ENCODE data around the gene OR10P1.
A peak's percentile ranks its signal among the peaks of the same experiment; 100 is the strongest.
"Not testable (repeated sequence)": the region's sequence is repeated elsewhere in the genome, so short reads cannot be mapped to it uniquely, and the experiment has no call there.

Gene OR10P1, protein sequence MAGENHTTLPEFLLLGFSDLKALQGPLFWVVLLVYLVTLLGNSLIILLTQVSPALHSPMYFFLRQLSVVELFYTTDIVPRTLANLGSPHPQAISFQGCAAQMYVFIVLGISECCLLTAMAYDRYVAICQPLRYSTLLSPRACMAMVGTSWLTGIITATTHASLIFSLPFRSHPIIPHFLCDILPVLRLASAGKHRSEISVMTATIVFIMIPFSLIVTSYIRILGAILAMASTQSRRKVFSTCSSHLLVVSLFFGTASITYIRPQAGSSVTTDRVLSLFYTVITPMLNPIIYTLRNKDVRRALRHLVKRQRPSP

DNA sequence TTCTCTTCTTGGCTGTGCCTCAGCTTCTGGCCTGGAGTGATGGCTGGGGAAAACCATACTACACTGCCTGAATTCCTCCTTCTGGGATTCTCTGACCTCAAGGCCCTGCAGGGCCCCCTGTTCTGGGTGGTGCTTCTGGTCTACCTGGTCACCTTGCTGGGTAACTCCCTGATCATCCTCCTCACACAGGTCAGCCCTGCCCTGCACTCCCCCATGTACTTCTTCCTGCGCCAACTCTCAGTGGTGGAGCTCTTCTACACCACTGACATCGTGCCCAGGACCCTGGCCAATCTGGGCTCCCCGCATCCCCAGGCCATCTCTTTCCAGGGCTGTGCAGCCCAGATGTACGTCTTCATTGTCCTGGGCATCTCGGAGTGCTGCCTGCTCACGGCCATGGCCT, at the start of gene OR10P1:
OR10P1 (plus strand) TSS at position 40 of the 400 bp plus-strand sequence; CDS start at position 40, 0 bp downstream.
- DNase-seq, result no peak

DNA sequence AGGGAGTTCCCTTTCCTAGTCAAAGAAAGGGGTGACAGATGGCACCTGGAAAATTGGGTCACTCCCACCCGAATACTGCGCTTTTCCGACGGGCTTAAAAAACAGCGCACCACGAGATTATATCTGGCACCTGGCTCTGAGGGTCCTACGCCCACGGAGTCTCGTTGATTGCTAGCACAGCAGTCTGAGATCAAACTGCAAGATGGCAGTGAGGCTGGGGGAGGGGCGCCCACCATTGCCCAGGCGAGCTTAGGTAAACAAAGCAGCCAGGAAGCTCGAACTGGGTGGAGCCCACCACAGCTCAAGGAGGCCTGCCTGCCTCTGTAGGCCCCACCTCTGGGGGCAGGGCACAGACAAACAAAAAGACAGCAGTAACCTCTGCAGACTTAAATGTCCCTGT, 46.5 kb upstream of the OR10P1 start:
- DNase-seq, result not testable (repeated sequence)

DNA sequence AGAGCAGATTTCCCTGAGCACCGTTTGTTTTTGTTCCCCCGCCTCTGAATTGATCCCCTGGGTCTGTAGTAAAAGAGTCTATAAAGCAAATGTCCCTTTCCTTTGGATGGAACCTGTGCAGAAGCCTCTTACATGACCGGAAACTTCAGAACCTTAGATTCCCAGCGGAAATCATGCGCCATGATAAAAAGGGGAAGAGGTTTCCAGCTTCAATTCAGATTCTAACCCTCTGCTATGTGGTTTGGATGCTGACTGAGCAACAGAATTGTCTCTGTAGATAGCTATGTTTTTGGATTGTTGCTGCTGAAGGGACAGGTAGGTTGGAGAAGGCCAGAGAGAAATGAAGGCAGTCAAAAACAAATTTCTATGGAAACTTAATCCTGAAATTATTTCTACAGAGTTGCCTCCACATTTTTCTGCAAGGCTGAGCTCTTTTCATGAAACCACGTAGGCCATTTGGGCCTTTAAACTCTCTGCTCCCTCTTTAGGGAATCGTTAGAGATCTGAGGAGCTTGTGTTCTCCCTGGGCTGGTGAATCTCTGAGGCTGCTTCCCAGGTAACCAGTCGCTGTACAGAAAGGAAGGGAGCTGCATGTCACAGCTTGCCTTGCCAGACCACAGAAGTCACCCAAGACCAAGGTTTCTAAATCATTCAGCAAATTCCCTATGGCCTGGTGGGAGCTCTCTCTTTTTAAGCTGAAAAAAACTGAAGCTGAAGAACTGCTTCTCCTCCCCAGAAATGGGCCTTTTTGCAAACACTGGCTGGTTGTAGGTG, 28.7 kb upstream of the OR10P1 start:
- DNase-seq, result no peak

DNA sequence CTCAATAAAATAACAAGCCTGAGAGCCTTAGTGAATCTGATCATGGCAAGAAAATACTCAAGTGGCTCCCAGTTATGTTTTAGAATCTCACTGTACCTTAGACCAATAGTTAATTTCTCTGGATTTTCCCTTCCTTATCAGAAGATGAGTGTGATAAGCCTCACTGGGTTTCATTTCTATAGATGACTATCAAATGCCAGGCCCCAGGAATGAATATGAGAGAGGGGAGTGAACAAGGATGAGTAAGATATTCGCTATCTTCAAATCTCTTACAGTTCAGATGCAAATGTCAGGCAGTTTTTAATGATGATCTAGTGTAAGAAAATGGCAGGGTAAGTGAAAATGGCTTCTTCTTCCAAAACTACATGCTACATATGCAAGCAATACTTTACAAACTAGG, 26.1 kb upstream of the OR10P1 start:
- DNase-seq, result no peak

DNA sequence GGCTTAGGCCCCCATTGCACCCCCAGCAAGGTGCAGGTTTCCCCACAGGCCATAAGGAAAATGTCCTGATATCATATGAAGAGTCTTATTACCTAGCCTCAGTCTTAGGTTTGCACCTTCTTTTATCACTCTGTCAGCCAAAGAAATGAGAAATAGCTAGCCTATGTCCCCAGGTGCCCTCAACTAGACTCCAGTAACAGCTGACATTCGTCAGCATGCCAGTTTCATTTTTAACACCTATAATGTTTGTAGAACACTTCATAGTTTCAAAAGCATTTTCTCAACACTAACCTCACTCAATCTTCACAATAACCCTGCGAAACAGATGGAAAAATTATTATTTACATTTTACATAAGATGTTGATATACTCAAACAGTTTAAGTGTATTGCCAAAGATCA, 24.0 kb upstream of the OR10P1 start:
- no peak for DNase-seq

DNA sequence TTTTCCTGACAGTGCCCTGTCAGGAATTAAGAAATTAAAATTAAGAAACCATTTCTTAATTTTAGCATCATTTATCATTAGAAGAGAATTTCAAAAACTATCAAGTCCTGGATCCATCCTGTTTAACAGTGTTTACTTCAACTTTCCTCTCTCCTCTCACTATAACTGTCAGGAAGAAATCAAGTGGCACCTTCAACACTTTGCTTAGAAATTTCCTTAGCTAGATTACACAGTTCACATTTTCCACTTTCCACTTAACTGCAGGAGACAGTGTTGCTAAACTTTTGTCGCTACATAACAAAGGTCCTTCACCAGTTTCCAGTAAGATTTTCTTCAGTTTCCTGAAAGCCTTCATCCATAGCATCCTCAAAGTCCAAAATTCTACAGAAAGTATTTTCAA, 21.9 kb upstream of the OR10P1 start:
- DNase-seq, result no peak

DNA sequence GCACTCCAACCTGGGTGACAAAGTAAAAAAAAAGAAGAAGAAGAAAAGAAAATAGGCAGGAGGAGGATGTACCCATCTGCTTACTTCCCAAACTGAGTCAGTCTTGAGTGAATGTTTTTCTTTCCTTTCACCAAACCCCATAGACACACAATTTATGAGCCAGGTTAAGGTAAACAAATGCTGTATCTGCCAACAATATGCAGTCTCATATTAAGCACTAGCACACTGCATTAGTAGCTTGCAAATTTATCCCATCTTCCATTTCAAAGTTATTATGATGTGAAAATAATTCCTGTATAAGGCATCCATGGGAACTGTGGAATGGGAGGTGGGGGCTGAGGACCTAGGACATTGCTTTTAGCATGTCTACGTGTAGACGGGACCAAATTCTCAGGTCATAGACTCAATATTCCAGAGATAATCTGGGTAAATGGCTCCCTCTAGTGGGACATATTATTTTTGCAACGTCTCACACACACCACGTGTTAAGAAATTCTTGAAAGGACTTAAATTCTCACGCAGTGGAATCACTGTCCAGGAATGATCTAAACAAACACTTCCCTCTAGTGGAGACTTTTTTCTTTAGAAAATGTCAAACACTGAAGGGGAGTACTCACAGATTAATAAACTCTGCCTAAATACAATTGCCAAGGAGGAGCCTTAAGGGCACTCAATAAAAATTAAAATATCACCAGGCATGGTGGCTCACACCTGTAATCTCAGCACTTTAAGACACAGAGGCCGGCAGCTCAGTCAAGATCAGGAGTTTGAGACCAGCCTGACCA, 17.1 kb upstream of the OR10P1 start:
- DNase-seq, result peak in 1 of 2 donors; percentile 75

DNA sequence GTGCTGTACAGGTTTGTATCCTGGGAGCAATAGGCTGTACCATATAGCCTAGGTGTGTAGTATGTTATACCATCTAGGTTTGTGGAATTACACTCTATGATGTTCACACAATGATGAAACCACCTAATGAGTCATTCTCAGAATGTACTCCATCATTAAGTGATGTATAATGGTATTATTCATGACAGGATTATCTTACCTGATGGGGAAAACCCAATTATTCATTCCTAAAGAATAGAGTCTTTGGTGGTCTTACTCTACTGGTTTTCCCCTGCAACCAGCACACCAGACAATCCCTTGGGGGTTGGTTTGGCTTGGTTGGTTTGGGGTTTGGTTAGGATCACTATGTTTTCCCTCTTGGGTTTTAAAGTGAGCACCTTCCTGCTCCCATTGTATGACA, 12.6 kb upstream of the OR10P1 start:
- no peak for DNase-seq

DNA sequence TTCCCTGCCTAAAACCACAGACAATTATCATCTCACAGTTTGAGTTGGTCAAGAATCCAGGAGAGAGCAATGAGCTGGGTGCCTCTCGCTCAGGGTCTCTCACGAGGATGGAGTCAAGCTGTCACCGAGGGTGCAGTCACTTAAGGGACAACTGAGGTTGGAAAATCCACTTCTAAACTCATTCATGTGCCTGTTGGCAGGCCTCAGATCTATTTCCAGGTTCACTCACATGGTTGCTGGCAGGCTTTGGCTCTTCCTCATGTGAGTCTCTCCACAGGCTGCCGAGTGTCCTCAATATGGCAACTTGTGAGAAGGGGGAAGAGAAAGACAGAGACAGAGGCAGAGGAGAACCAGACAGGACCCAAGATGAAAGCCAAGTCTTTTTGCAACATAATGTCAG, 10.5 kb upstream of the OR10P1 start:
- DNase-seq, result no peak

DNA sequence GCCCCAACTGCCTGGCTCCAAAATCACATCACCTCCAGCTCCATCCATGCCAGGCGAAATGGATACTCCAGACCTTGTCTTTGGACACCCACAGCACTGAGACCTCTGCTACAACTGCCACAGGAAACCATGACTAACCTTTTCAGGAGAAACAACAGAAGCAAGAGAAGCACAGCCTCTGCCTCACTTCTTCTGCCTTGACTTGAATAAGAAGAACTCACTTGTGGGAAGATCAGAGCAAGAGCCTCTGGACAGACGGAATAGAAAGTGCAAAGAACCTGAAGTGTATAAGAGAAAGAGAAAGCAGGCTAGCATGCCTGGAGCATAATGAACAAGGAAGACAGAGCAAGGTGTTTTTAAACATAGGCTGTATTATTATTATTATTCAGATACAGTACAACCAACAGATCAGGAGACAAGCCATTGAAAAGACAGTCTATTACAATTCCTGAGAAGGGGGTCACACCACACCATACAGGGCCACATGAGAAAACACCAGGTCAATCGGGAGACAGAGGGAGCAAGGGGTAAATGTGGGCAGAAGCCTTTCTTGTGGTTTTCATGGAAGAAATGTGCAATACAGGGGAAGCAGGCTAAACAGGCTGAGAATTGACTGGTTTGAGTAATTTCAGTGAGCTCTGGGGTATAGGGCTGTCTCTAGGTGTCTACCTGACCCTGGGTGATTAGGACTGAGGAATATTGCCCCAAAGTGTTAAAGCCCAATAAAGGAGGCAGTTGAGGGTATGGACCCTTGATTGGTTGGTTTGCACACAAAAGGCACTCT, 7.4 kb upstream of the OR10P1 start:
- DNase-seq, result no peak

DNA sequence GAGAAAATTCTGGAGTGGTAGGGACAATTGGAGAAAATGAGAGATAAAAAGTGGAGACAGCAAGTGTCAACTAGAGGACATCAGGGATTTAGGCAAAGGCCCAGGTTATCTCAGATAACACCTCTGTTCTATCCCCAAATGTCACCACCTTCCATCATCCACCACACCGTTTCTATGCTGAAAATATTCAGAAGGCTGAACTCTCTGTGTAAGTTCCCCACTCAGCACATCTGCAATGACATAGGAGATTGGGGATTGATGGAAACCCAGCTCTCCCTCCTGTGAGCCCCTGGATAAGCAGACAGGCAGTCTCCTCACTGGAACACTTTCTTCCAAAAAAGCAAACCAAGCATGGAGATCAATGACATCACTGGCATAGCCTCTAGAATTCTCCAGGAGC, 5.6 kb upstream of the OR10P1 start:
- DNase-seq, result no peak

DNA sequence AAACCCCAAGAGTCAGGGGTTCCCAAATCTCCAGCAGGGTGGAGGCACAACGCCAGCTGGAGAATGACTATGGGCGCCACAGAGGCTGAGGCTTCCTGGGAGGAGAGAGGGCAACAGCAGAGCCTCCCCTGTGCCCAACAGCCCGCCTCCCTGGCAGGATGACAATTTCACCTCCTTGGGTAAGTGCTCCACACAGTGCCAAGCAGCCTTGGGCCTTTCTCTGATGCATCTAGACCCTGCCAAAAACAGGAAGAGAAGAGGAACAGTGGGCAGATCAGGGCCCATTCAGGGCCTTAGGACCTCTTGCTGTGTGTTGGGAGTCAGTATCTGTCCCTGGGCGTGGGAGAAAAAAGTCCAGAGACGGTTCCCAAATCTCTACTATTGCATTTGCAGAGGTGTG, 5.0 kb upstream of the OR10P1 start:
- no peak for DNase-seq

DNA sequence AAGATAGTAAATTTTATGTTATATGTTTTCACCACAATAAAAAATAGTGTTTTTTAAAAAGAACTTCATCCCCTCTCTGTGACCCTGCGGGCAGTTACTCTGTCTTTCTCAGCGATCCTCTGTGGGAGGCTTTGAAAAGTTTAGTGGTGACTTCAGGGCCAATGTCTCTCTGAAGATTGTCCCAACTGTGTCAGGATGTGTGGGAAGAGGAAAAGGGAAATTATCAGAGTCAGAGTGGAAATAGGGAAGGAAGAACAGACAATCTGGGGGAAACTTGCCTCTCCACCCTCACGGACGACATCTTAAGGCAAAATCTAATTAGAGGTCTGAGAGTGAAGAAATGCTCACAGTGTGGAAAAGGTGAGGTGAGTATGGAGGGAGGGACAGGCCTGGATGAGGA, 3.5 kb upstream of the OR10P1 start:
- no peak for DNase-seq

DNA sequence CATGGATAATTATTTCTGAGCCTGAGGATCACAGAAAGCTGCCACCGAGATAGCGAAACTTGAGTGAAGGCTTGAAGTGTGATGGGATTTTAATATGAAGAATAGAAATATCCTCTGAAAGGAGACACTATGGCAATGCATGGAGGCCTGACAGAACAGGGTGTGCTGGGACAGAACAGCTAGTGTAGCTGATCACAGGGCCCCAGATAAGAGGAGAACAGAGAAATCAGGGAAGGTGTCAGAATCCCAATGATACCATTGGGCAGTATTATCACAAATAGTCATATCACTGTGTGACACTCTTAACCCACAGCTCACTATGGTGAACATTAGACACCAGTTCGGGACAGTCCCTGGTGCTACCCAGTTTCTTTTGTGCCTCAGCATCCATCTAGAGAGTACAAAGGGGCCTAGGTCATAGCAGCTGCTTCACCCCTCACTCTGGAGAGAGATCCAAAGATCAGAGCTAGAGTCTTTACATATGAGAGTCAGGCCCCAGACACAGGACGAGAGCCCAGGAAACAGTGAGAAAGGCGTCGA, 506 bp upstream of the OR10P1 start:
- no peak for DNase-seq

DNA sequence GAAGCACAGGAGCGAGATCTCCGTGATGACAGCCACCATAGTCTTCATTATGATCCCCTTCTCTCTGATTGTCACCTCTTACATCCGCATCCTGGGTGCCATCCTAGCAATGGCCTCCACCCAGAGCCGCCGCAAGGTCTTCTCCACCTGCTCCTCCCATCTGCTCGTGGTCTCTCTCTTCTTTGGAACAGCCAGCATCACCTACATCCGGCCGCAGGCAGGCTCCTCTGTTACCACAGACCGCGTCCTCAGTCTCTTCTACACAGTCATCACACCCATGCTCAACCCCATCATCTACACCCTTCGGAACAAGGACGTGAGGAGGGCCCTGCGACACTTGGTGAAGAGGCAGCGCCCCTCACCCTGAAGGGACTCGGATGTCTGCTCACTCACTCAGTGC, 775 bp downstream of the OR10P1 start:
- no peak for DNase-seq

DNA sequence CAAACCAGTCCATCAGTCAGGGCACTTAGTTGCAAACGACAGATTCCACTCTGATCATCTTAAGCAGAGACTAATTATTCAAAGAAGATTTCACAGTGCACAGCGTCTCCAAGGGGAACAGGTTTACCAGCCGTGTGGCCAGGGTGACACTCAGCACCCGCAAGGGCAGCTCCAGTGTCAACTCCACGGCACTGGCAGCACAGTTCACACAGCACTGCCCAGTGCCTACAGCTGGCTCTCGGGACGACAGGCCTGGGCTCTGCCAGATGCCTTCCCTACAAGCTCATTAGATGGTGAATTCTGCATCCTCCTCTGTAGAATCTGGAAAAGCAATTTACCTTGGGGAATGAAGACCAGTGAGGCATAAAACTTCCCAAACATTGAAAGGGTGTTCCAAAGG, 4.9 kb downstream of the OR10P1 start:
- DNase-seq, result no peak

DNA sequence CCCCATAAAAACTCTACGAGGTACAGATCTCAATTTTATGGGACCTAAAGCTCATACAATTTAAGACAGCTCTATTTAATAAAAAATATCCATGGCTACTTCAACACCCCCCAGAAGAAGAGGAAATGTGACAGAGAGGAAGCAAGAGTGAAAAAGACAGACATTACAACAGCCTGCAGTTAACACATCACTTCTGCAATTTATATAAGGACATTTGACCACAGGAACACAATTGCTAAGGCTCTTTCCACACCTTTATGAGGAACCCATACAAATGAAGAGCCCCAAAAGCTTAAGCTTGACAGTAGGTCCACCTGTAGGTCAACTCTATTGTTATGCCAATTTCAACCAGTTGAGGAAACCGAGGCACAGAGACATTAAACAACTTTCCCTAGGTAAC, 5.6 kb downstream of the OR10P1 start:
- peak in 1 of 2 donors; percentile 12 for DNase-seq

DNA sequence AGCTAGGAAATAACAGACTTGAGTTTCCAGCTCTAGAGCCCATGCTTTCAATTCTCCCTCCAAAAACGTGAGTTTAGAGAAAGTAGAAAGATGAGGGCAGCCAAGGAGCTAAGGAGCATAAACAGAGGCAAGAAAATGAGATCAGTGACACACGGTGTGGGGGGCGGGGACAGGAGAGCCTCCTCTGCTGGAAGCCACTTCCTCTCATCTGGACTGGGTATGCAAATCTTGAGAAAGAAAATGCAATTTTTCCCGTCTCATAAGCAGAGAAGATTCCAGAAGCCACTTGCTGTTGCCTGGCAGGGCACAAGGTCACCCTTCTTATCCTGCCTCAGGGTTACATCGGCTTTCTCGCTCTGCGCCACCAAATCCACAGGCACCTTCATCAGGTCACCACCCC, 6.0 kb downstream of the OR10P1 start:
- DNase-seq, result peak in 1 of 2 donors; percentile 28

DNA sequence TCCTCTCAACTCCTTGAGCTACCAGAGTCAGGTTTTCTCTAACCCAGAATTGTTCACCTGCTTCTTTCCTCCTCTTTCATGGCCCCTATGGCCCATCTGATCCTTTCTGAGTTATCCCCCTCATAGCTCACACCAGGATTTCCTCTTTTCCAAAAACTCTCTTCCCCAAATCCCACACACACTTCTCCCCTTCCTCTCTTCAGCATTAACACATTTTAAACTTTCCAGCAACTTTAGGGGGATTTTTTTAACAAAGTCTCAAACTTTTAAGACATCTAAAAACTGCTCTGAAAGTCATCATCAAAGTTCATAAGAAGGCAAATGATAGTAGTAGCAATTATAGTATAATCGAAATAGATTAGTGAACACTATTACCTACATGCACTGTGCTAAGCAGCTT, 7.9 kb downstream of the OR10P1 start:
- DNase-seq, result no peak

DNA sequence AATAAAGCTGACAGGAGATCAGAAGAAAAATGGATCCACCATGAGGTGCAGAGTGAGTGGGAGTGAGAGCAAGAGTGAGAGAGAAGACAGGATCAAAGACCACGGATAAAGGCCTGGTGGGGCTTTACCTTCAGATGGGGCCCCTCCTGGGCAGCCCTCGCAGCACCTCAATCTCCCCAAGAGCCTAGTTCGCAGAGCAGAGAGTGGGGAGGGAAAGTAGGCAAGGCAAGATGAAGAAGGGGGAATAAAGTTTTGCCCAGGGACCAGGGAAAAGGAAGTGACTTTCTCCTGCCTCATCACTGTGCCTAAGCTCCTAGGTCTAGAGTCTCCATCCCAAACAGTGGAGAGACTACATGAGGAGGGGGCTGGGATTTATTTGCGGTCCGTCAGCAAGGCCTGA, 10.3 kb downstream of the OR10P1 start:
- no peak for DNase-seq

DNA sequence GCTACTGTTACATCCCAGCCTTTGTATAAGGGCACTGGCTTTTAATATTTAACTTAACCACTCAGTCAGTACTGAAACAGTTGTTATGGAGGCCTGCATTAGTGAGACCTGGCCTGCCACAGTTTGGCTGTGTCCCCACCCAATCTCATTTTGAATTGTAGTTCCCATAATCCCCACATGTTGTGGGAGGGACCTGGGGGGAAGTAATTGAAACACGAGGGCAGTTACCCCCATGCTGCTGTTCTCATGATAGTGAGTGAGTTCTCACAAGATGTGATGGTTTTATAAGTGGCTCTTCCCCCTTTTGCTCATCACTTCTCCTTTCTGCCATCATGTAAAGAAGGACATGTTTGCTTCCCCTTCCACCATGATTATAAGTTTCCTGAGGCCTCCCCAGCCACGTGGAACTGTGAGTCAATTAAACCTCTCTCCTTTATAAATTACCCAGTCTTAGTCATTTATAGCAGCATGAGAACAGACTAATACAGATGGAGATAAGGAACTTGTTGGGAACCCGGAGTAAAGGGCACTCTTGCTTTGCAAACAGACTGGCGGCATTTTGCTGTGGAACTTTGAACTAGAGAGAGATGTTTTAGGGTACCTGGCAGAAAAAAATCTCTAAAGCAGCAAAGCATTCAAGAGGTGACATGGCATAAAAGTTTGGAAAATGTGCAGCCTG, 14.1 kb downstream of the OR10P1 start:
- DNase-seq, result not testable (repeated sequence)

DNA sequence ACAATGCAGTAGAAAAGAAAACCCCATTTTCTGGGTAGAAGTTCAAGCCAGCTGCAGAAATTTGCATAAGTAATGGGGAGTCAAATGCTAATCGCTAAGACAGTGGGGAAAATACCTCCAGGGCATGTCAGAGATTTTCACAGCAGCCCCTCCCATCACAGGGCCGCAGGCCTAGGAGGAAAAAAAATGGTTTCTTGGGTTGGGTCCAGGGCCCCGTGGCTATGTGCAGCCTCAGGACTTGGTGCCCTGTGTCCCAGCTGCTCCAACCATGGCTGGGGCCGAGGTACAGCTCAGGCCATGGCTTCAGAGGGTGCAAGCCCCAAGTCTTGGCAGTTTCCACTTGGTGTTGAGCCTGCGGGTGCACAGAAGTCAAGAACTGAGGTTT, 14.6 kb downstream of the OR10P1 start:
- no peak for DNase-seq
